Breast epithelium (tissue), 4 donors: ENCODE results near the gene WFIKKN1. TPM values are rescaled to one million over a fixed set of nuclear protein-coding genes. Genes with fewer than 3 reads are reported as not detected.

Source experiments
- DNase-seq, 2 donors: peaks; one replicate each; pipeline ENCODE4 v3.0.0-alpha.2; 2019; ENCODE audit warnings: low spot score in 2 of 2
- H3K27ac ChIP-seq, 2 donors: fragments of 200-600 bp; sonication (generic) in 1 of 2; one replicate each; pipeline ENCODE4 v1.5.1; 2016 to 2019; ENCODE audit warnings: mild to moderate bottlenecking in 1 of 2
- H3K27me3 ChIP-seq, 2 donors: fragments of 200-600 bp; sonication (generic) in 1 of 2; one replicate each; pipeline versions ENCODE4 v1.5.1 to v1.6.0; 2017 to 2019; ENCODE audit warnings: control low read depth in 1 of 2, mild to moderate bottlenecking in 1 of 2
- H3K36me3 ChIP-seq: fragments of 200-600 bp; one replicate; pipeline ENCODE4 v1.5.1; 2019
- H3K4me1 ChIP-seq, 2 donors: fragments of 200-600 bp; sonication (generic); one replicate each; pipeline ENCODE4 v1.5.1; 2016 to 2019; ENCODE audit warnings: control low read depth in 1 of 2
- H3K4me3 ChIP-seq, 3 donors: fragments of 200-600 bp; sonication (generic); 1 replicate in 2 of 3; 2 replicates in 1 of 3; pipeline ENCODE4 v1.5.1; 2016 to 2019; ENCODE audit warnings: mild to moderate bottlenecking in 3 of 3, moderate library complexity in 2 of 3
- H3K9me3 ChIP-seq, 2 donors: fragments of 200-600 bp; sonication (generic) in 1 of 2; one replicate each; pipeline ENCODE4 v1.5.1; 2016 to 2019; ENCODE audit warnings: control low read depth in 1 of 2
- POLR2A ChIP-seq: fragments of 450-650 bp; IDR thresholded peaks from one replicate; pipeline ENCODE4 v1.6.1; 2016; ENCODE audit warnings: antibody characterized with exemption, mild to moderate bottlenecking, moderate library complexity
- POLR2AphosphoS5 ChIP-seq, 3 donors: sonication (generic); formaldehyde crosslinking; IDR thresholded peaks; one replicate each; pipeline ENCODE4 v1.6.1; 2017; ENCODE audit warnings: antibody characterized with exemption in 3 of 3
- intact Hi-C: fragments of 100-400 bp; cut with DNase I; formaldehyde crosslinking; loops from one replicate; pipeline ENCODE4 v1.15.1; 2023; ENCODE audit warnings: low total_unique reads
- total RNA-seq, 3 donors: library from RNA; depleted of rRNA; stranded (reverse); fragments of >200 nt; gene quantifications; one replicate each; pipeline ENCODE4 v1.1.0, GENCODE V29; 2016
- TF ChIP-seq, protein P1 (sequence below), 3 donors: fragments of 450-650 bp; IDR thresholded peaks; one replicate each; pipeline ENCODE4 v1.5.1; 2016 to 2017; ENCODE audit warnings: antibody characterized with exemption in 3 of 3, mild to moderate bottlenecking in 3 of 3, moderate library complexity in 3 of 3

Gene WFIKKN1
- total RNA-seq, 3 donors from 2014 or later, result 0.66 to 0.73 TPM; not detected in 1

DNA sequence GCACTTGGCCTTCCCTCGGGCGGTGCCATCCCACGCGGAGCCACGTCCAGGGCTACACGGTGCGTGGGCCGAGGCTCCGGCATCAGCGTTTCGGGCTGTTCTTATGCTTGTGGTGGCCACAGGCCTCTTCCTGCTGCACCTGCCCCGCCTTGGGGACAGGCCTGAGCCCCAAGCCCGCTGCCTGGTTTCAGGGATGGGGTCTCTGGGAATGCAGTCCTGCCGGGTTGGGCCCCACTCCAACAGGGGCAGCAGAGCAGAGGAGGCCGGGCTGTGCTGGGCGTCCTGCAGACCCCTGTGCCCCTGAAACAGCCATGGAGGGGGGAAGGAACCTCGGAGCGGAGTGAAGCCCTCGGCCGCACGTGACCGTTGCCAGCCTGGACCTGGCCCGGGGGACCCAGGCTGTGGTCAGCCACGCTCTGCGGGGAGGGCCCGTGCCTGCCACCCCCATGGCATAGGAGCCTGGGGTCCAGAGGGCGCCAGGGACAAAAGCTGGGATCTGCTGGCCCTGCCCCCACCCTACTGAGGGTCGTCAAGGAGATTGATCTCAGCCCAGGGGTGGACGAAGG is 453 bp upstream of the WFIKKN1 start:
- H3K9me3 ChIP-seq, result no peaks in the 10 kb centered on the region
- no peaks in the 10 kb centered on the region for H3K27me3 ChIP-seq
- H3K27ac ChIP-seq, result no peak overlapping the region
- intact Hi-C loops, result no loop called here
- H3K4me1 ChIP-seq, result peaks cover 8 to 19% of the 10 kb centered on the region in 2 donors
- H3K36me3 ChIP-seq, result no peaks in the 10 kb centered on the region
- H3K4me3 ChIP-seq, result no peak overlapping the region
- DNase-seq, result no peak
- TF ChIP-seq, protein P1, sequence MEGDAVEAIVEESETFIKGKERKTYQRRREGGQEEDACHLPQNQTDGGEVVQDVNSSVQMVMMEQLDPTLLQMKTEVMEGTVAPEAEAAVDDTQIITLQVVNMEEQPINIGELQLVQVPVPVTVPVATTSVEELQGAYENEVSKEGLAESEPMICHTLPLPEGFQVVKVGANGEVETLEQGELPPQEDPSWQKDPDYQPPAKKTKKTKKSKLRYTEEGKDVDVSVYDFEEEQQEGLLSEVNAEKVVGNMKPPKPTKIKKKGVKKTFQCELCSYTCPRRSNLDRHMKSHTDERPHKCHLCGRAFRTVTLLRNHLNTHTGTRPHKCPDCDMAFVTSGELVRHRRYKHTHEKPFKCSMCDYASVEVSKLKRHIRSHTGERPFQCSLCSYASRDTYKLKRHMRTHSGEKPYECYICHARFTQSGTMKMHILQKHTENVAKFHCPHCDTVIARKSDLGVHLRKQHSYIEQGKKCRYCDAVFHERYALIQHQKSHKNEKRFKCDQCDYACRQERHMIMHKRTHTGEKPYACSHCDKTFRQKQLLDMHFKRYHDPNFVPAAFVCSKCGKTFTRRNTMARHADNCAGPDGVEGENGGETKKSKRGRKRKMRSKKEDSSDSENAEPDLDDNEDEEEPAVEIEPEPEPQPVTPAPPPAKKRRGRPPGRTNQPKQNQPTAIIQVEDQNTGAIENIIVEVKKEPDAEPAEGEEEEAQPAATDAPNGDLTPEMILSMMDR (IDR thresholded peaks at IDR 0.05), result no peak
- TF ChIP-seq POLR2AphosphoS5 (IDR thresholded peaks at IDR 0.05) (no peak), POLR2A (no peak)

DNA sequence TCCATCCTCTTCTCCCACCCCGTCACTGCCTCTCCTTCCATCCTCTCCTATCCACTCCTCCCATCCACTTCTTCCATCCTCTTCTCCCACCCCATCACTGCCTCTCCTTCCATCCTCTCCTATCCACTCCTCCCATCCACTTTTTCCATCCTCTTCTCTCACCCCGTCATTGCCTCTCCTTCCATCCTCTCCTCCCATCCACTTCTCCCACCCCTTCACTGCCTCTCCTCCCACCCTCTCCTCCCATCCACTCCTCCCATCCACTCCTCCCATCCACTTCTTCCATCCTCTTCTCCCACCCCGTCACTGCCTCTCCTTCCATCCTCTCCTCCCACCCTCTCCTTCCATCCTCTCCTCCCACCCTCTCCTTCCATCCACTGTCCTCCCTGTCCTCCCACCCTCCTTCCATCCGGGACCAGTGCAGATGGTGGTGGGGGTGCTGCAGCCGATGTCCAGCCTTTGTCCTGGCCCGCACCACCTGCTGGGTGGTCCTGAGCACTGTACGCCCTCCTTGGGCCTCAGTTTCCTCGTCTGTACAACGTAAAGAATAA is 1.1 kb downstream of the WFIKKN1 start:
- Histone ChIP-seq H3K4me3 (no peak overlapping the region), H3K27ac (no peak overlapping the region), H3K9me3 (no peaks in the 10 kb centered on the region), H3K27me3 (no peaks in the 10 kb centered on the region), H3K36me3 (no peaks in the 10 kb centered on the region), H3K4me1 (peaks cover 8 to 19% of the 10 kb centered on the region in 2 donors)
- no peak for TF ChIP-seq POLR2A
- TF ChIP-seq, protein P1 (IDR thresholded peaks at IDR 0.05), result no peak
- TF ChIP-seq POLR2AphosphoS5 (IDR thresholded peaks at IDR 0.05), result no peak
- intact Hi-C loops, result no loop called here
- DNase-seq, result no peak

DNA sequence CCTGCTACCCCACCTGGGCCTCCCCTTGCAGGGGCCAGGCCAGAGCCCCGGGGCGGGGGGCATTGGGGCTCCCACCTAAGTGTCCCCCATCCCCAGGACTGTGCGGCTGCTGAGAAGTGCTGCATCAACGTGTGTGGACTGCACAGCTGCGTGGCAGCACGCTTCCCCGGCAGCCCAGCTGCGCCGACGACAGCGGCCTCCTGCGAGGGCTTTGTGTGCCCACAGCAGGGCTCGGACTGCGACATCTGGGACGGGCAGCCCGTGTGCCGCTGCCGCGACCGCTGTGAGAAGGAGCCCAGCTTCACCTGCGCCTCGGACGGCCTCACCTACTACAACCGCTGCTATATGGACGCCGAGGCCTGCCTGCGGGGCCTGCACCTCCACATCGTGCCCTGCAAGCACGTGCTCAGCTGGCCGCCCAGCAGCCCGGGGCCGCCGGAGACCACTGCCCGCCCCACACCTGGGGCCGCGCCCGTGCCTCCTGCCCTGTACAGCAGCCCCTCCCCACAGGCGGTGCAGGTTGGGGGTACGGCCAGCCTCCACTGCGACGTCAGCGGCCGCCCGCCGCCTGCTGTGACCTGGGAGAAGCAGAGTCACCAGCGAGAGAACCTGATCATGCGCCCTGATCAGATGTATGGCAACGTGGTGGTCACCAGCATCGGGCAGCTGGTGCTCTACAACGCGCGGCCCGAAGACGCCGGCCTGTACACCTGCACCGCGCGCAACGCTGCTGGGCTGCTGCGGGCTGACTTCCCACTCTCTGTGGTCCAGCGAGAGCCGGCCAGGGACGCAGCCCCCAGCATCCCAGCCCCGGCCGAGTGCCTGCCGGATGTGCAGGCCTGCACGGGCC is 1.9 kb downstream of the WFIKKN1 start:
- no peaks in the 10 kb centered on the region for H3K27me3 ChIP-seq
- no peak overlapping the region for H3K4me3 ChIP-seq
- H3K4me1 ChIP-seq, result peaks cover 8 to 19% of the 10 kb centered on the region in 2 donors
- DNase-seq, result no peak
- TF ChIP-seq POLR2AphosphoS5 (IDR thresholded peaks at IDR 0.05) (no peak), POLR2A (no peak)
- TF ChIP-seq, protein P1 (IDR thresholded peaks at IDR 0.05), result no peak
- no peaks in the 10 kb centered on the region for H3K36me3 ChIP-seq
- intact Hi-C loops, result no loop called here
- H3K27ac ChIP-seq, result no peak overlapping the region
- no peaks in the 10 kb centered on the region for H3K9me3 ChIP-seq

DNA sequence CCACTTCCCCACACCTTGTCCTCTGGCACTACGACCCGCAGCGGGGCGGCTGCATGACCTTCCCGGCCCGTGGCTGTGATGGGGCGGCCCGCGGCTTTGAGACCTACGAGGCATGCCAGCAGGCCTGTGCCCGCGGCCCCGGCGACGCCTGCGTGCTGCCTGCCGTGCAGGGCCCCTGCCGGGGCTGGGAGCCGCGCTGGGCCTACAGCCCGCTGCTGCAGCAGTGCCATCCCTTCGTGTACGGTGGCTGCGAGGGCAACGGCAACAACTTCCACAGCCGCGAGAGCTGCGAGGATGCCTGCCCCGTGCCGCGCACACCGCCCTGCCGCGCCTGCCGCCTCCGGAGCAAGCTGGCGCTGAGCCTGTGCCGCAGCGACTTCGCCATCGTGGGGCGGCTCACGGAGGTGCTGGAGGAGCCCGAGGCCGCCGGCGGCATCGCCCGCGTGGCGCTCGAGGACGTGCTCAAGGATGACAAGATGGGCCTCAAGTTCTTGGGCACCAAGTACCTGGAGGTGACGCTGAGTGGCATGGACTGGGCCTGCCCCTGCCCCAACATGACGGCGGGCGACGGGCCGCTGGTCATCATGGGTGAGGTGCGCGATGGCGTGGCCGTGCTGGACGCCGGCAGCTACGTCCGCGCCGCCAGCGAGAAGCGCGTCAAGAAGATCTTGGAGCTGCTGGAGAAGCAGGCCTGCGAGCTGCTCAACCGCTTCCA is 2.7 kb downstream of the WFIKKN1 start:
- TF ChIP-seq POLR2A (no peak), POLR2AphosphoS5 (IDR thresholded peaks at IDR 0.05) (no peak)
- TF ChIP-seq, protein P1 (IDR thresholded peaks at IDR 0.05), result no peak
- no peak for DNase-seq
- Histone ChIP-seq H3K27me3 (no peaks in the 10 kb centered on the region), H3K4me1 (peaks cover 8 to 19% of the 10 kb centered on the region in 2 donors), H3K4me3 (no peak overlapping the region), H3K27ac (no peak overlapping the region), H3K36me3 (no peaks in the 10 kb centered on the region), H3K9me3 (no peaks in the 10 kb centered on the region)
- intact Hi-C loops, result no loop called here
